ENCODE data around the gene SLX1A. TPM values are rescaled to one million over a fixed set of nuclear protein-coding genes. Genes with fewer than 3 reads are reported as not detected.

The SLX1A gene
- total RNA-seq, result 92.7 and 110 TPM in 2 replicates

GRCh38 chr16:30193615-30194014, at the start of gene SLX1A, which contains the start of gene BOLA2B:
Gene SLX1A, plus strand, starts transcription at chr16:30193875. Its CDS starts 210 bp downstream, at chr16:30194085.
Gene BOLA2B, minus strand, starts transcription at chr16:30193666. Its CDS starts 71 bp downstream, at chr16:30193595.

GRCh38 chr16:30183233-30184095, 10.2 kb upstream of the SLX1A start, which contains the start of gene CORO1A:
Gene CORO1A, plus strand, starts transcription at chr16:30183602. Its CDS starts 1,608 bp downstream, at chr16:30185210.

GRCh38 chr16:30199049-30199448, 5.4 kb downstream of the SLX1A start, which contains the start of gene SULT1A3:
Gene SULT1A3, plus strand, starts transcription at chr16:30199255. Its CDS starts 1,474 bp downstream, at chr16:30200729.

Other genes with a start within 250 kb of the SLX1A start
- gene TMEM219, start 231.8 kb upstream of the SLX1A start, total RNA-seq, result 89.3 and 173 TPM in 2 replicates
- 32.3 and 39.7 TPM in 2 replicates for gene TAOK2, start 220.0 kb upstream of the SLX1A start, total RNA-seq
- gene HIRIP3, start 198.3 kb upstream of the SLX1A start, total RNA-seq, result 5.7 and 21.7 TPM in 2 replicates
- gene INO80E, start 197.6 kb upstream of the SLX1A start, total RNA-seq, result 39.2 and 97.6 TPM in 2 replicates
- 0.49 and 0.76 TPM in 2 replicates for gene DOC2A, start 182.8 kb upstream of the SLX1A start, total RNA-seq
- not detected in 2 replicates for gene C16orf92, start 170.7 kb upstream of the SLX1A start, total RNA-seq
- 0.13 and 0.98 TPM in 2 replicates for gene TLCD3B, start 162.6 kb upstream of the SLX1A start, total RNA-seq
- gene ALDOA, start 128.1 kb upstream of the SLX1A start, total RNA-seq, result 908 and 1,156 TPM in 2 replicates
- 111 and 141 TPM in 2 replicates for gene PPP4C, start 117.9 kb upstream of the SLX1A start, total RNA-seq
- 1.4 TPM in 1 of 2 replicates, not detected in the other for gene TBX6, start 102.0 kb upstream of the SLX1A start, total RNA-seq
- gene YPEL3, start 97.7 kb upstream of the SLX1A start, total RNA-seq, result 17.4 and 95.1 TPM in 2 replicates
- 0.16 and 0.76 TPM in 2 replicates for gene GDPD3, start 80.3 kb upstream of the SLX1A start, total RNA-seq
- gene MAPK3, start 70.7 kb upstream of the SLX1A start, total RNA-seq, result 35.7 and 64.1 TPM in 2 replicates
- 3.0 and 10.1 TPM in 2 replicates for gene CORO1A, start 10.3 kb upstream of the SLX1A start, total RNA-seq
- gene BOLA2B, start 209 bp upstream of the SLX1A start, total RNA-seq, result 122 and 439 TPM in 2 replicates
- 2.8 and 7.6 TPM in 2 replicates for gene SULT1A3, start 5.4 kb downstream of the SLX1A start, total RNA-seq
- gene NPIPB13, start 54.6 kb downstream of the SLX1A start, total RNA-seq, result 0.63 and 2.9 TPM in 2 replicates
- gene CD2BP2, start 161.4 kb downstream of the SLX1A start, total RNA-seq, result 39.6 and 43.5 TPM in 2 replicates
- gene TBC1D10B, start 176.6 kb downstream of the SLX1A start, total RNA-seq, result 42.7 and 47.9 TPM in 2 replicates
- gene MYL11, start 180.9 kb downstream of the SLX1A start, total RNA-seq, result 1.8 TPM in 1 of 2 replicates, not detected in the other
- 0.63 TPM in 1 of 2 replicates, not detected in the other for gene SEPTIN1, start 188.7 kb downstream of the SLX1A start, total RNA-seq
- gene ZNF48, start 201.5 kb downstream of the SLX1A start, total RNA-seq, result 12.4 and 17.7 TPM in 2 replicates
- gene ZNF771, start 213.7 kb downstream of the SLX1A start, total RNA-seq, result 7.4 and 8.6 TPM in 2 replicates
- gene DCTPP1, start 236.2 kb downstream of the SLX1A start, total RNA-seq, result 43.4 and 96.5 TPM in 2 replicates